SU-DHL-6 (cell line): ENCODE measurements around the gene CHRNA7.

Experiments used
- EZH2phosphoT487 ChIP-seq: fragments of 200-600 bp; sonication (generic), shearing (Covaris generic); conservative IDR thresholded peaks from 2 replicates; pipeline ENCODE4 v1.6.1; 2018; ENCODE audit warnings: mild to moderate bottlenecking, antibody characterized with exemption, low read length, moderate library complexity, mixed read lengths
- TF ChIP-seq, protein P1 (sequence below): fragments of 200-600 bp; sonication (generic); IDR thresholded peaks from one replicate; pipeline ENCODE4 v1.5.1; 2017; ENCODE audit warnings: antibody characterized with exemption, mild to moderate bottlenecking, low read length, moderate library complexity; ENCODE audit not compliant: insufficient read depth, poor library complexity, severe bottlenecking

DNA sequence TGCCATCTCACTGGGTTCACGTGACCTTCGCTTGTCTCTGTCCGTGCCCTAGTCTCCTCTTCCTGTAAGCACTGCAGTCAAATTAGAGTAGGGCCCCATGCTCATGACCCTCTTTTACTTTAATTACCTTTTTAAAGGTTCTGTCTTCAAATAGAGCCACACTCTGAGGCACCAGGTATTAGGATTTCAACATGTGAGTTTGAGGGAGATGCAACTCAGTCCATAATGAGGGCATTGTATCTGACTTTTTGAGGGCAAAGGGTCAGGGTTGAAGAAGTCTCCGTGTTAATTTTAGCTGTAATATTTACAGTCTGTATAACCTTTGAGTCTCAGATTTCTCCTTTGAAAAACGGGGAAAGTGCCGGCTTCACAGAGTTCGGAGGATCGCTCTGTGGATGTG is 82.9 kb downstream of the CHRNA7 start:
- TF ChIP-seq, protein P1, sequence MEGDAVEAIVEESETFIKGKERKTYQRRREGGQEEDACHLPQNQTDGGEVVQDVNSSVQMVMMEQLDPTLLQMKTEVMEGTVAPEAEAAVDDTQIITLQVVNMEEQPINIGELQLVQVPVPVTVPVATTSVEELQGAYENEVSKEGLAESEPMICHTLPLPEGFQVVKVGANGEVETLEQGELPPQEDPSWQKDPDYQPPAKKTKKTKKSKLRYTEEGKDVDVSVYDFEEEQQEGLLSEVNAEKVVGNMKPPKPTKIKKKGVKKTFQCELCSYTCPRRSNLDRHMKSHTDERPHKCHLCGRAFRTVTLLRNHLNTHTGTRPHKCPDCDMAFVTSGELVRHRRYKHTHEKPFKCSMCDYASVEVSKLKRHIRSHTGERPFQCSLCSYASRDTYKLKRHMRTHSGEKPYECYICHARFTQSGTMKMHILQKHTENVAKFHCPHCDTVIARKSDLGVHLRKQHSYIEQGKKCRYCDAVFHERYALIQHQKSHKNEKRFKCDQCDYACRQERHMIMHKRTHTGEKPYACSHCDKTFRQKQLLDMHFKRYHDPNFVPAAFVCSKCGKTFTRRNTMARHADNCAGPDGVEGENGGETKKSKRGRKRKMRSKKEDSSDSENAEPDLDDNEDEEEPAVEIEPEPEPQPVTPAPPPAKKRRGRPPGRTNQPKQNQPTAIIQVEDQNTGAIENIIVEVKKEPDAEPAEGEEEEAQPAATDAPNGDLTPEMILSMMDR: no peak
- TF ChIP-seq EZH2phosphoT487: no peak
